SK-N-SH (cell line): Measurements from ENCODE around the gene SACS. TPM values are rescaled to one million over a fixed set of nuclear protein-coding genes. Genes with fewer than 3 reads are reported as not detected.

Experiments
- CTCF ChIA-PET: fragments of 300-600, 350-600 bp; formaldehyde crosslinking; extraction: SDS; loops from one replicate; lab custom pipeline; 2021; lab: Yijun Ruan, JAX
- POLR2A ChIA-PET: fragments of 350-600 bp; sonication (Branson Sonifier 250); formaldehyde crosslinking; extraction: SDS; loops from one replicate; lab custom pipeline; 2020; ENCODE audit warnings: antibody characterized with exemption, inconsistent platforms; lab: Yijun Ruan, JAX
- DNase-seq: peaks from one replicate; pipeline ENCODE4 v3.0.0; 2012
- H2AFZ ChIP-seq: fragments of 200-600 bp; sonication (generic); 2 replicates; pipeline ENCODE4 v1.8.1; 2016; ENCODE audit warnings: antibody characterized with exemption, mild to moderate bottlenecking, low read depth
- H3F3A ChIP-seq: fragments of 200-600 bp; sonication (generic); replicated peaks from 2 replicates; pipeline ENCODE3; 2016; ENCODE audit warnings: antibody characterized with exemption, mild to moderate bottlenecking; ENCODE audit not compliant: insufficient read depth
- H3K27ac ChIP-seq, 2 experiments: fragments of 200-500 bp in 1 of 2; fragments of 200-600 bp in 1 of 2; sonication (Bioruptor generic) in 1 of 2; sonication (generic), shearing (Covaris generic) in 1 of 2; 2 replicates each; pipeline versions ENCODE4 v1.5.1 to v1.6.1; 2014 to 2016; ENCODE audit warnings: low read depth in 2 of 2, inconsistent platforms in 1 of 2, low read length in 1 of 2, mild to moderate bottlenecking in 1 of 2, mixed read lengths in 1 of 2
- H3K27me3 ChIP-seq: fragments of 200-600 bp; sonication (generic), shearing (Covaris generic); 2 replicates; pipeline ENCODE4 v1.6.1; 2016; ENCODE audit warnings: mixed run types; ENCODE audit not compliant: insufficient read depth
- H3K36me3 ChIP-seq, 2 experiments: fragments of 200-500 bp in 1 of 2; fragments of 200-600 bp in 1 of 2; sonication (Bioruptor generic) in 1 of 2; sonication (generic) in 1 of 2; replicated peaks in 1 of 2; 2 replicates each; pipeline versions ENCODE3 to v1.5.1; 2014 to 2016; ENCODE audit warnings: low read length in 1 of 2, mild to moderate bottlenecking in 1 of 2; ENCODE audit not compliant: insufficient read depth in 2 of 2, control insufficient read depth in 1 of 2
- H3K4me1 ChIP-seq, 2 experiments: fragments of 200-500 bp in 1 of 2; fragments of 200-600 bp in 1 of 2; sonication (Bioruptor generic) in 1 of 2; sonication (generic), shearing (Covaris generic) in 1 of 2; 2 replicates each; pipeline versions ENCODE4 v1.5.1 to v1.6.1; 2014 to 2016; ENCODE audit warnings: low read depth in 1 of 2, low read length in 1 of 2, mixed run types in 1 of 2; ENCODE audit not compliant: insufficient read depth in 2 of 2, control insufficient read depth in 1 of 2
- H3K4me2 ChIP-seq: fragments of 200-600 bp; sonication (generic), shearing (Covaris generic); 2 replicates; pipeline ENCODE4 v1.6.1; 2017; ENCODE audit warnings: mixed run types
- H3K4me3 ChIP-seq, 2 experiments: fragments of 200-500 bp in 1 of 2; fragments of 200-600 bp in 1 of 2; sonication (Bioruptor generic) in 1 of 2; sonication (generic), shearing (Covaris generic) in 1 of 2; 2 replicates each; pipeline versions ENCODE4 v1.5.1 to v1.8.1; 2014 to 2016; ENCODE audit warnings: low read depth in 2 of 2, inconsistent platforms in 1 of 2, low read length in 1 of 2, mild to moderate bottlenecking in 1 of 2, mixed read lengths in 1 of 2, moderate library complexity in 1 of 2
- H3K79me2 ChIP-seq: fragments of 200-600 bp; sonication (generic); 2 replicates; pipeline ENCODE4 v1.8.1; 2017; ENCODE audit warnings: mild to moderate bottlenecking; ENCODE audit not compliant: insufficient read depth
- H3K9ac ChIP-seq: fragments of 200-600 bp; sonication (generic); 2 replicates; pipeline ENCODE4 v1.6.1; 2017; ENCODE audit warnings: mixed run types
- H3K9me2 ChIP-seq: fragments of 200-600 bp; sonication (generic); 2 replicates; pipeline ENCODE4 v1.6.1; 2017; ENCODE audit warnings: mixed run types
- H3K9me3 ChIP-seq: fragments of 200-600 bp; sonication (generic); 2 replicates; pipeline ENCODE4 v1.6.1; 2017; ENCODE audit warnings: mixed run types, mild to moderate bottlenecking, moderate library complexity
- H4K20me1 ChIP-seq: fragments of 200-600 bp; sonication (generic); 2 replicates; pipeline ENCODE4 v1.6.1; 2017; ENCODE audit warnings: mild to moderate bottlenecking, mixed run types; ENCODE audit not compliant: insufficient read depth
- EP300 ChIP-seq, 2 experiments: IDR thresholded peaks; 2 replicates each; pipeline versions ENCODE4 v1.4.0 to v1.6.1; 2012; ENCODE audit warnings: borderline replicate concordance in 1 of 2, low read depth in 1 of 2, low read length in 1 of 2
- EZH2phosphoT487 ChIP-seq: fragments of 200-600 bp; sonication (generic); IDR thresholded peaks from 2 replicates; pipeline ENCODE4 v1.6.1; 2017; ENCODE audit warnings: low read depth, mixed run types, mild to moderate bottlenecking, antibody characterized with exemption, moderate library complexity, borderline replicate concordance
- FOXM1 ChIP-seq: IDR thresholded peaks from 2 replicates; pipeline ENCODE4 v1.4.0; 2012; ENCODE audit warnings: low read depth, mild to moderate bottlenecking
- MAX ChIP-seq: IDR thresholded peaks from 2 replicates; pipeline ENCODE4 v1.4.0; 2012; ENCODE audit warnings: low read depth
- MEF2A ChIP-seq: IDR thresholded peaks from 2 replicates; pipeline ENCODE4 v1.4.0; 2012; ENCODE audit warnings: low read depth, borderline replicate concordance
- RFX5 ChIP-seq: IDR thresholded peaks from 2 replicates; pipeline ENCODE4 v1.6.1; 2012; ENCODE audit warnings: mild to moderate bottlenecking, improper control_type of control experiment, low read length
- RXRA ChIP-seq: IDR thresholded peaks from 2 replicates; pipeline ENCODE4 v1.4.0; 2012; ENCODE audit warnings: low read depth, mild to moderate bottlenecking, borderline replicate concordance
- TAF1 ChIP-seq: IDR thresholded peaks from 2 replicates; pipeline ENCODE4 v1.6.1; 2012; ENCODE audit warnings: low read depth, mild to moderate bottlenecking, low read length, moderate library complexity, borderline replicate concordance
- YY1 ChIP-seq: IDR thresholded peaks from 2 replicates; pipeline ENCODE4 v1.4.0; 2012; ENCODE audit warnings: low read depth, mild to moderate bottlenecking
- WGBS: methylation state at CpG from one replicate; pipeline ENCODE4 v1.1.6; 2017; ENCODE audit warnings: low lambda C conversion rate; 5-methylcytosine and 5-hydroxymethylcytosine counted together
- polyA plus RNA-seq, 3 experiments: library from polyadenylated mRNA; depleted of rRNA; stranded (reverse); fragments of >200 nt; gene quantifications; 2 replicates each; pipeline ENCODE4 v1.2.3, GENCODE V29; 2012
- TF ChIP-seq, protein P1 (sequence below): IDR thresholded peaks from 2 replicates; pipeline ENCODE4; 2012
- TF ChIP-seq, protein P2 (sequence below): IDR thresholded peaks from 2 replicates; pipeline ENCODE4 v1.6.1; 2012; ENCODE audit warnings: mild to moderate bottlenecking, low read depth, low read length, moderate library complexity

The SACS gene
- polyA plus RNA-seq, 1 of the 3 experiments (the other 2 are of a cell fraction): 5.9 TPM

DNA sequence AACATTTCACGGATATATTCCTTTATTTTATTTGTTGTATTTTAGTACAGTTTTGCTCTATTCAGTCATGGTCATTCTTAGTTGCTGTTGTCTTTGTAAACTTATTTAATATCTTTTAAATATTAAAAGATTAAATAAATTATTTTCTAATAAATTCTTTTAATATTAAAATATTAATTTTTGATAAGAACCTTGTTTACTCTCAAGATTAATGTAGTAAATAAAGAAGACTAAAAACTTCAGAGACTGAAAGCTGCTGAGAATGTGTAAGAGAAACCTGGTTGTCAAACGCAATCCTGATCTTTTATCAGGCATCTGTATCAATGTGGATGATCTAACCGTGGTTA lies 34.4 kb upstream of the SACS start:
- H3K79me2 ChIP-seq: no peaks in the 10 kb centered on the region
- no peak overlapping the region; a peak in 1 of 4 replicates for H3K4me3 ChIP-seq
- no peaks in the 10 kb centered on the region for H3K9me3 ChIP-seq
- no peaks in the 10 kb centered on the region for H4K20me1 ChIP-seq
- H3K27ac ChIP-seq: peak overlapping the region; percentile 65 to 67; a peak in 3 of 4 replicates
- 62% methylated on average over 3 of the region's 3 CpGs for WGBS
- peaks cover 9% of the 10 kb centered on the region for H3F3A ChIP-seq
- H3K9me2 ChIP-seq: no peaks in the 10 kb centered on the region
- ChIA-PET POLR2A (interaction anchor here (0.9 to 3.0 kb wide), 3 partner anchors 11 to 102 kb away, joined by 3 to 18 read pairs (median 5); partner anchors contain the start of genes SACS and TNFRSF19), CTCF (interaction anchor here (0.6 to 4.9 kb wide), 34 partner anchors 8 to 434 kb away, joined by 3 to 37 read pairs (median 5); partner anchors contain the start of genes MIPEP and TNFRSF19)
- H3K4me2 ChIP-seq: no peak overlapping the region
- no peaks in the 10 kb centered on the region for H3K36me3 ChIP-seq
- H3K4me1 ChIP-seq: peaks cover 3 to 20% of the 10 kb centered on the region in 2 experiments; a peak in 2 of 4 replicates
- no peak for TF ChIP-seq MEF2A
- no peak for TF ChIP-seq TAF1
- no peak for TF ChIP-seq EZH2phosphoT487
- TF ChIP-seq FOXM1: no peak
- TF ChIP-seq YY1: no peak
- TF ChIP-seq EP300 (IDR thresholded peaks at IDR 0.05; ENCODE audit: borderline replicate concordance in 1 of 2, low read depth in 1 of 2, low read length in 1 of 2): no peak
- TF ChIP-seq, protein P1, sequence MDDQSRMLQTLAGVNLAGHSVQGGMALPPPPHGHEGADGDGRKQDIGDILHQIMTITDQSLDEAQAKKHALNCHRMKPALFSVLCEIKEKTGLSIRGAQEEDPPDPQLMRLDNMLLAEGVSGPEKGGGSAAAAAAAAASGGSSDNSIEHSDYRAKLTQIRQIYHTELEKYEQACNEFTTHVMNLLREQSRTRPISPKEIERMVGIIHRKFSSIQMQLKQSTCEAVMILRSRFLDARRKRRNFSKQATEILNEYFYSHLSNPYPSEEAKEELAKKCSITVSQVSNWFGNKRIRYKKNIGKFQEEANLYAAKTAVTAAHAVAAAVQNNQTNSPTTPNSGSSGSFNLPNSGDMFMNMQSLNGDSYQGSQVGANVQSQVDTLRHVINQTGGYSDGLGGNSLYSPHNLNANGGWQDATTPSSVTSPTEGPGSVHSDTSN: no peak
- no peak for TF ChIP-seq RFX5
- TF ChIP-seq, protein P2, sequence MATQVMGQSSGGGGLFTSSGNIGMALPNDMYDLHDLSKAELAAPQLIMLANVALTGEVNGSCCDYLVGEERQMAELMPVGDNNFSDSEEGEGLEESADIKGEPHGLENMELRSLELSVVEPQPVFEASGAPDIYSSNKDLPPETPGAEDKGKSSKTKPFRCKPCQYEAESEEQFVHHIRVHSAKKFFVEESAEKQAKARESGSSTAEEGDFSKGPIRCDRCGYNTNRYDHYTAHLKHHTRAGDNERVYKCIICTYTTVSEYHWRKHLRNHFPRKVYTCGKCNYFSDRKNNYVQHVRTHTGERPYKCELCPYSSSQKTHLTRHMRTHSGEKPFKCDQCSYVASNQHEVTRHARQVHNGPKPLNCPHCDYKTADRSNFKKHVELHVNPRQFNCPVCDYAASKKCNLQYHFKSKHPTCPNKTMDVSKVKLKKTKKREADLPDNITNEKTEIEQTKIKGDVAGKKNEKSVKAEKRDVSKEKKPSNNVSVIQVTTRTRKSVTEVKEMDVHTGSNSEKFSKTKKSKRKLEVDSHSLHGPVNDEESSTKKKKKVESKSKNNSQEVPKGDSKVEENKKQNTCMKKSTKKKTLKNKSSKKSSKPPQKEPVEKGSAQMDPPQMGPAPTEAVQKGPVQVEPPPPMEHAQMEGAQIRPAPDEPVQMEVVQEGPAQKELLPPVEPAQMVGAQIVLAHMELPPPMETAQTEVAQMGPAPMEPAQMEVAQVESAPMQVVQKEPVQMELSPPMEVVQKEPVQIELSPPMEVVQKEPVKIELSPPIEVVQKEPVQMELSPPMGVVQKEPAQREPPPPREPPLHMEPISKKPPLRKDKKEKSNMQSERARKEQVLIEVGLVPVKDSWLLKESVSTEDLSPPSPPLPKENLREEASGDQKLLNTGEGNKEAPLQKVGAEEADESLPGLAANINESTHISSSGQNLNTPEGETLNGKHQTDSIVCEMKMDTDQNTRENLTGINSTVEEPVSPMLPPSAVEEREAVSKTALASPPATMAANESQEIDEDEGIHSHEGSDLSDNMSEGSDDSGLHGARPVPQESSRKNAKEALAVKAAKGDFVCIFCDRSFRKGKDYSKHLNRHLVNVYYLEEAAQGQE: no peak
- no peak for TF ChIP-seq MAX
- TF ChIP-seq RXRA: no peak
- no peaks in the 10 kb centered on the region for H3K27me3 ChIP-seq
- H2AFZ ChIP-seq: peak overlapping the region; percentile 76; the same call in 1 of the 2 replicates
- DNase-seq: no peak
- no peak overlapping the region for H3K9ac ChIP-seq
